Non-pigmented ciliary epithelial cell (primary cell): ENCODE results near the gene MRPL16.
"Not testable (repeated sequence)": the region's sequence is repeated elsewhere in the genome, so short reads cannot be mapped to it uniquely, and the experiment has no call there.

Source experiments
- DNase-seq: peaks from one replicate; pipeline ENCODE4 v3.0.0-alpha.2; 2010; ENCODE audit warnings: low read depth

Gene MRPL16

GRCh38 chr11:59810911-59811259 lies 307 bp upstream of the MRPL16 start:
- DNase-seq, result no peak

GRCh38 chr11:59807047-59807610 lies 3.4 kb downstream of the MRPL16 start:
- DNase-seq, result no peak

- DNase-seq, result no peak
These were observed 6.5 kb downstream of the MRPL16 start for GRCh38 chr11:59804061-59804460.

- DNase-seq, result no peak
These were observed 7.9 kb downstream of the MRPL16 start for GRCh38 chr11:59802639-59803176.

GRCh38 chr11:59801981-59802638 lies 8.5 kb downstream of the MRPL16 start:
- no peak for DNase-seq

GRCh38 chr11:59801160-59801706 lies 9.3 kb downstream of the MRPL16 start:
- DNase-seq, result no peak

- no peak for DNase-seq
These were observed 10.1 kb downstream of the MRPL16 start for GRCh38 chr11:59800390-59801025.

GRCh38 chr11:59794417-59794816 lies 16.2 kb downstream of the MRPL16 start:
- DNase-seq, result no peak

- no peak for DNase-seq
These were observed 18.1 kb downstream of the MRPL16 start for GRCh38 chr11:59792507-59792906.

GRCh38 chr11:59791639-59792038 lies 18.9 kb downstream of the MRPL16 start:
- no peak for DNase-seq

GRCh38 chr11:59787816-59788215 lies 22.8 kb downstream of the MRPL16 start:
- peak; percentile 50 for DNase-seq

GRCh38 chr11:59787255-59787588 lies 23.4 kb downstream of the MRPL16 start:
- no peak for DNase-seq

- no peak for DNase-seq
These were observed 24.8 kb downstream of the MRPL16 start for GRCh38 chr11:59785818-59786217.

- not testable (repeated sequence) for DNase-seq
These were observed 26.1 kb downstream of the MRPL16 start for GRCh38 chr11:59784441-59784840.

- no peak for DNase-seq
These were observed 26.9 kb downstream of the MRPL16 start for GRCh38 chr11:59783632-59784090.

GRCh38 chr11:59782080-59782479 lies 28.5 kb downstream of the MRPL16 start:
- no peak for DNase-seq

- DNase-seq, result no peak
These were observed 31.1 kb downstream of the MRPL16 start for GRCh38 chr11:59779487-59779886.

GRCh38 chr11:59778122-59778521 lies 32.5 kb downstream of the MRPL16 start:
- no peak for DNase-seq

- DNase-seq, result no peak
These were observed 33.5 kb downstream of the MRPL16 start for GRCh38 chr11:59777104-59777503.

GRCh38 chr11:59776210-59777066 lies 34.1 kb downstream of the MRPL16 start:
- DNase-seq, result peak; percentile 70

- DNase-seq, result no peak
These were observed 37.5 kb downstream of the MRPL16 start for GRCh38 chr11:59773083-59773440.

GRCh38 chr11:59771605-59772004 lies 39.0 kb downstream of the MRPL16 start:
- DNase-seq, result no peak
